Ascending aorta (tissue), 1 donor: ENCODE measurements around the gene SIRPB1. TPM values are rescaled to one million over a fixed set of nuclear protein-coding genes. Genes with fewer than 3 reads are reported as not detected.

Experiments
- total RNA-seq: library from RNA; depleted of rRNA; stranded (reverse); fragments of >200 nt; gene quantifications from one replicate; pipeline ENCODE4 v1.1.0, GENCODE V29; 2016

The SIRPB1 gene
- total RNA-seq, 1 donor from 2014 or later: 0.43 TPM

Other genes starting within 250 kb of the SIRPB1 start
- 202 TPM for gene FKBP1A, start 227.0 kb downstream of the SIRPB1 start, total RNA-seq
- gene NSFL1C, start 153.2 kb downstream of the SIRPB1 start, total RNA-seq: 58.5 TPM
- 8.6 TPM for gene SIRPB2, start 128.6 kb downstream of the SIRPB1 start, total RNA-seq
- not detected for gene SIRPD, start 62.3 kb downstream of the SIRPB1 start, total RNA-seq
- not detected for gene SIRPG, start 37.8 kb upstream of the SIRPB1 start, total RNA-seq